HG03280 (cell line): ENCODE data around the gene ATG16L2.

Experiments
- ATAC-seq: cut with Tn5 transposase; IDR thresholded peaks from one replicate; pipeline ENCODE4 v1.9.1; 2021; ENCODE audit warnings: mild to moderate bottlenecking, moderate library complexity; ENCODE audit not compliant: unreplicated experiment

Gene ATG16L2

DNA sequence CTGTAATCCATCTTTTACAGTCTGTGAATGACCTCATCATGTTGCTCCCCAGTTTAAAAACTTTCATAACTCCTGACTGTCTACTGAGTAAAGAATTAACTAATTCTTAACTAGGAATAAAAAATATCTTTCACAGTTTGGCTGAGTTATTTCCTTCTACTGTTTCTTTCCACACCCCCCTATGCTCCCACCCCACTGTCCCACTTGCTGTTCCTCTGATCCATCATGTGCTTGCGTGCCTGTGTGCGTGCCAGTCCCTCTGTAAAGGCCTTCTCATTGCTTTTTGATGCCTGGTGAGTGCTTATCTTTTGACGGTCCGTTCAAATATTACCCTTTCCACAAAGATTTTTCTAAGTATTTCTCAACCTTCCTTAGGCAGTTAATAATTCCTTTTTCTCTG lies 55.6 kb downstream of the ATG16L2 start:
- ATAC-seq, result no peak

- no peak for ATAC-seq
These were observed 56.9 kb downstream of the ATG16L2 start for GRCh38 chr11:72871119-72871518.

DNA sequence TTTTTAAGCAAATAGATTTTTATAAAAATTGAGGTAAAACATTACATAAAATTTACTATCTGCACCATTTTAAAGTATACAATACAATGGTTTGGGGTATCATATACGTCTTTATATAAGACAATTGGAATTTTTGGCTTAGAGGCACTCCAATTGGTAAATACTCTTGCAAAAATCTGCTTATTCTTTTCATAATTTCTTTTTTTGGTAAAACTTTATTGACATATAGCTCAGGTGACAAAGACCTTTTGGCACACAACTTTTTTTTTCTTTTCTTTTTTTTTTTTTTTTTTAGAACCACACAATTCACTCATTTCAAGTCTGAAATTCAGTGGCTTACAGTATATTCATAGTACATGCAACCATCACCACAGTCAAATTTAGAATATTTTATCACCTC lies 57.8 kb downstream of the ATG16L2 start:
- ATAC-seq, result no peak

GRCh38 chr11:72875736-72876135 lies 61.5 kb downstream of the ATG16L2 start:
- ATAC-seq, result no peak

- no peak for ATAC-seq
These were observed 61.9 kb downstream of the ATG16L2 start for GRCh38 chr11:72876147-72876546.
